Measurements from ENCODE around the gene ANKRD50.

The ANKRD50 gene

DNA sequence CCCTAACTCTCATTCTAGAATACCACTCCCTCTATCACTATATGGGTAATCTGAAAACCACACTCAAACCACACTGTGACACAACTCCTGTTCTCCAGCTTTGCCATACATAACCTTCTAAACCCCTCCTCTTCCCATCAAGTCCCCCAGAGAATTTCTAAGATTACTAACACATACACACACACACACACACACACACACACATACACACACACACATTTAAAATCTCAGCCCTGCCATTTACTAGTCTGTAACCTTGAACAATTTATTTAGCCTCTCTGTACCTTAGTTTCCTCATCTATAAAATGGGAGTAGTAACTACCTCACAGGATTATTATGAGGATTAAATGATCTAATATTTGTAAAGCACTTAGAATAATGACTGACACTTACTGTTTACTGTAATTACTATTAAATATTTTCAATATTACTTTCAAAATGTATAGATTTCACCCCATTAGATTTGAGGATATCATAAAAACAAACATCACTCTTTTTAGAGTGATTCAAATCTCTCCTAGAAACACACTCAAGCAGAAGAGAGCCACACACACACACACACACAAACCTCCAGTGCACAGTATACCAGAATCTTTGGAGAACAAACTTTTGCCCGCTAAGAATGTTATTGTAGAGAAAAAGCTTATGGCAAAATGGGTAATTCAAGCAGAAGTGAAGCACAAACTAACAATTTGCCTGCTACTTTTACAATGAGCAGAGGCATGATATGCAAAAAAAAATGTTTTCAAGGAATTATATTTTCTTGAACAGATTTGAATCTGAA, 3.8 kb downstream of the ANKRD50 start:
- no peak for DNase-seq

DNA sequence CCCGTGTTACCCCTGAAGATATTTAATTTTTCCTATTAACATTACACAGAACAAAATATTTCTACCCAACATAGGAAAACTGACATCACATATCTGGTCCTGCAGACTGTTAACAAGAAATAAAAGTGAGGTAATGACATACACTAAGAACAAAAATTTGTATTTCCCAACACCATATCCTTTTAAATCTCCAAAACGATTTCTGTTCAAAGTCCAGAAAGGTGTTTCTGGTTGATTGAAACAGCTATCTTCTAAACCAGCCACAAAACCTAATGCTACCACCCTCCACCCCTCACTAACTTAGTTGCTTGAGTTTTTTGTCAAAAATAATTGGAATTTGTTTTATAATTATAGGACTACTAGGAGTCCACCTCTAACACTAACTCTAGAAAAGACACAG, 7.1 kb downstream of the ANKRD50 start:
- DNase-seq = no peak

DNA sequence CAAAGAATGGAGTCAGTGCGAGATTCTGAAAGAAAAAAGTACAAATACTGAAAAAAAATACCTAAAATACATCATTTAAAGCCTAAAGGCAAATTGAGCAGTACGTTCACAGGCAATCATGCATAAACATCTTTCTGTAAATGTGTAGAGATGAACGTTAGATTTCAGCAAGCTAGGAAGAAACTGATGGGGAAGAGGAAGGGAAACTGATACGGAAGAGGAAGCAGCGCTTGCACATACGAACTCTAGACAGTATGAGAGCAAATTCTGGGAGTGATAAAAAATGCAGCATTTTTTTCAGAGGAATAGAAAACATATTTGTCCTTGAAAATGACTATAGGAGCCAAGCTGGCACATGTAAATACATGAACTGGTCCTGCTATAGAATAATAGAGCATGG, 9.4 kb downstream of the ANKRD50 start:
- no peak for DNase-seq

DNA sequence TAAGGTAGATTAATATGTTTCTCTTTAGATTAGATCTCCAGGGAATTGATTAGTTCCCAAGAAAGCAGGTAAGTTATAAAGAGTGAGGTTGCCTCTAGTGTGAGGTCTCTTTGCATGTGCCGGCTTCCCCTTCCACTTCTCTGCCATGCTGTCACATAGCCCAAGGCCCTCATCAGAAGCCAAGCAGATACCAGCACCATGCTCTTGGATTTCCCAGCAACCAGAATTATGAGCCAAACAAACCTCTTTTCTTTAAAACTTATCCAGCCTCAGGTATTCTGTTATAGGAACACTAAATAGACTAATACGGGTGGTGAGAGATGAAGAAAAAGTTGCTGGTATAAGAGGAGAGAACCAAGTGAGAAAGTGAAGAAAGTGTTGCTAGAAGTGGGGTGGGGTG, 15.1 kb downstream of the ANKRD50 start:
- DNase-seq = no peak

DNA sequence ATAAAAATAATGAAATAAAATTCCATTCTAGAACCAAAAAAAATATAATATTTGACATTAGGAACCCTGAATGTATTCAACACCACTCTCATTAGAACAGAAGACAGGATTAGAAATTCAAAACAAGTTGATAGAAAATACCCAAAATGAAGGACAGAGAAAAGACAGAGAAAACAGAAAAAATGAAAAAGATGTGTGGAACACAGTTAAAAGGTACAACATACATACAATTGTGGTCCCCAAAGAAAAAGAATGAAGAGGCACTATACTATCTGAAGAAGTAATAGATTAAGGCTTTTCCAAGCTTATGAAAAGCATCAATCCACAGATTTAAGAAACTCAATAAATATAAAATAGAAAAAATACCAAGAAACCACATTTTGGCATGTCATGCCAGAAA, 16.4 kb downstream of the ANKRD50 start:
- no peak for DNase-seq

DNA sequence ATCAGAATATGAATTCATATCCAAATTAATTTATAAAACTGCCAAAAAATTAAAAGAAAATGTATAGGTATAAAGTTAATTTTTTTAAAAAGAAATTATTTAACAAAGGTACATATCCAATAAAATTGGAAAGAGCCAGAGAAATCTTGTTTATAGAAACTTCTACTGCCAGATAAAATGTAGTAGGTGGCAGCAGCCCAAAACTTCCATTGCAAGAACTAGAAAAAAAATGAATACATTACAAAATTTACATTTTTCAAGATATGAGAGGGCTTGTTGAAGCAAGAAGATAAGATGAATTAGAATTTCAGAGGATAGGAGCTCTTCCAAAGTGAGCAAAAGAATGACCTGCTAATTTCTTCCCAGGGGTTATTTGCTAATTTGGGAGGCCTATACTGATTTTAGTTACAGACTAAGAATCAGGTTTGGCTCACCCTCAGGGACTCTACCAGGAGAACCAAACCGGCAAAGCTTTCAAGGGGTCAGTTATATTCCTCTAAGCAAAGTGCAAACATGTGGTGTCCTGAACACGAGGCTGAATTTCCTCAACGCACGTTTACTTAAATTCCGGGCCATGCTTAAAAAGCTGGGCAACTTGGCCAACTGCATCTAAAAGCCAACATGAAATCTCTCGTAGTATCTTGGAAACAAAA, 17.5 kb downstream of the ANKRD50 start:
- DNase-seq = no peak

DNA sequence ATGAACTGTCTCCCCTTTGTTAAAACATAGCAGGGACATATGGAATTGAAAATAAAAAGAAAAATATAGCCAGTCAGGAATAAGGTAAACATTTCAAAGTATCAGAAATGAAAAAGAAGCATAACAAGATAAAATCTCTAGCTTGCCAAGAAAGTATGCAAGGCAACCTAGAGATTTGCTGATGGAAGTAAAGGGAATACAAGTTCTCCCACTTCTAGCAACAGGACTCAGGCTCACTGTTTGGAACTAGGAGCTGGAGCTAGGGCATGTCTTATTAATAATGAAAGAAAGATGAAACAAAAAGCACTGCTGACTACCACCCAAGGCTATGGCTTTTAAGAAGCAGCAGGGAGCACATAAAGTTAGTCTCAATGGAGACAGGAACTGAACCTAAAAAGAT, 18.2 kb downstream of the ANKRD50 start:
- no peak for DNase-seq

DNA sequence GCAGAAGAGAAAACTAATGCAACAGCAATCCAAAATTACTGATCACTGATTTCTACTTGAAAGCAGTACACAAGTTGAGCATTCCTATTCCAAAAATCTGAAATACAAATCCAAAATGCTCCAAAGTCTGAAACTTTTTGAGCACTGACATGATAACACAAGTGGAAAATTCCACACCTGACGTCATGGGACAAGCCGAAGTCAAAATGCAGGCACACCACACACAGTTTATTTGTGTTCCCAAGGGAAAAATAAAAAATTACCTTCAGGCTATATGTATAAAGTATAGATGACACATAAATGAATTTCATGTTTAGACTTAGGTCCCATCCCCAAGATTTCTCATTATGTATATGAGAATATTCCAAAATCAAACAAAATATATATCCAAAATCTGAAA, 20.7 kb downstream of the ANKRD50 start:
- DNase-seq = no peak

DNA sequence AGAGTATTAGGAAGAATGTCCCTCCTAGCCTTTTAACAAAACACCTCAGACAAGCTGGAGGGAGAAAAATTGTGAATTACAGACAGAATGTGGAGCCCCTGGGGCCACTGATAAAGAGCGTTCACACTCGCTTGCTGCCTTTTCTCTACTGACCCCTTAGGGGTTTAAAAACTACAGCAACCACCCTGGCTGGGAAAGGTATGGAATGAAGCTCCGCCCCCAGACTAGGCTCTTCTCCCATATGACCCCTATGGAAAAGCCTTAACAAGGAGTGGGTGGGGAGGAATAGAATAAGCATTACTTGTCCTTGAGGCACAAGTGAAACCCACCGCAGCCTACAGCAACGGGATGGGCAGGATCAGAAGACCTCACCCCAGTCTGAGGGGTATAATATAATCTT, 26.3 kb downstream of the ANKRD50 start:
- no peak for DNase-seq

DNA sequence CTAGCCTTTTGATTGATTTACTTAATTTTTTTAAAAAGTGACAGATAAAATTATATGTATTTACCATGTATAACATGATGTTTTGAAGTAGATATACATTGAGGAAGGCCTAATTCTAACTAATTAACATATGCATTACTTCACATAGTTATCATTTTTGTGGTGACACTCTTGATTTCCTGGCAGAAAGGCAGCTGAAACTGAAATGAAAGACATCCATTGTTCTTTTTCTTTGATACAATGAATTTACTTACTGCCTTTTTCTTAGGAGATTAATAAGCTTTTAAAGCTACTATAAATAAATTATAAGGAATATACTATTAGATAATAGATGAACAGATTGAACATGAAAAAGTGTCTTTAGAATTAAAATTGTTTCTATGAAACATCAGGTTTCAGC, 26.7 kb downstream of the ANKRD50 start:
- no peak for DNase-seq

DNA sequence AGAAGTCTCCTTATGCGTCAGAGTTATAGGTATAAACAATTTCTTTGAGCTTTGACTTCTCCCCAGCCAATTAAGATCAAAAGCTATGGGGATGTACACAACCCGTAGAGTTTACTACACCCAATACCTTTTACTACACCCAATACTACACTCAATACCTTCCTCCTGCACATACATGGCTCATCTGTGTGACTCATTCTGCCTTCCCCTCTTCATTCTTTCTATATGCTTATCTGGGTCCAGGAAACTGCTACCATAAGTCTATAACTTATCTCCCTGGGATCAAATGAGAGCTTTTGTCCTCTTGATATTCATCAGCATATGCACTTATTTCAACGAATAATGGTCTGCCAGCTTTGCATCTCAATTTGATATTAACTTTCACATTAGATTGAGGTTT, 28.2 kb downstream of the ANKRD50 start:
- DNase-seq = no peak

DNA sequence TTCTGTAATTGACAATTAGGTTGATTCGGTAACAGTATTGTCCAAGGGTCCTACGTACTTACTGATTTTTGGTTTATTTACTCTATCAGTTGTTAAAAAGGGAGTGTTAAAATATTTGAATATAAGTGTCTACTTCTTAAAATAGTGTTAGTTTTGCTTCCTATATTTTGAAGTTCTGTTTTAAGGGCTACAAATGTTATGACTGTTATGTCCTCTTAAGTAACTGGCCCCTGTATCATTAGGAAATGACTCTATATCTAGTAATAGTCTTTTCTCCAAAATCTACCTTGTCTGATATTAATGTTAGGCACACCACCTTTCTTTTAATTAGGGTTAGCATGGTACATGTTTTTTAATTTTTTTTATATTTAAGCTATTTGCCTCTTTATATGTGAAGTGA, 30.1 kb downstream of the ANKRD50 start:
- DNase-seq = no peak

DNA sequence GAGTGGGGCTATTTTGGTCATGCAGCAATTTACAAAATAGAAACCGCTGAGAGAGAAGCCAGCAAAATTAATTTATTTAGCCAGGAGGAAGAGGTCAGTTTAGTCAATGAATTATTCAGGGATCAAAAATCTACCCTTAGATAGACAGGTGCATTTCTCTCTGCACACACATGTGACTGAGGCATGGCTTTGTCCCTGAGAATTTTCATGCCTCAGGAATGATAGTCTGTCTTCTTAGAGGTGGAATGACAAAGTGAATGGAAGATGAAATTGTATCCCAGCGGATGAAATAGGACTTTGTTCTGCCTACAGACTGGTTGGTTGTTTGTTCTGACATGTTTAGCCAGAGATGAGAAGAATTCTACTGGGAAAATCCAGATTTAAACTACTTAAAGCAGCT, 46.0 kb downstream of the ANKRD50 start:
- no peak for DNase-seq

DNA sequence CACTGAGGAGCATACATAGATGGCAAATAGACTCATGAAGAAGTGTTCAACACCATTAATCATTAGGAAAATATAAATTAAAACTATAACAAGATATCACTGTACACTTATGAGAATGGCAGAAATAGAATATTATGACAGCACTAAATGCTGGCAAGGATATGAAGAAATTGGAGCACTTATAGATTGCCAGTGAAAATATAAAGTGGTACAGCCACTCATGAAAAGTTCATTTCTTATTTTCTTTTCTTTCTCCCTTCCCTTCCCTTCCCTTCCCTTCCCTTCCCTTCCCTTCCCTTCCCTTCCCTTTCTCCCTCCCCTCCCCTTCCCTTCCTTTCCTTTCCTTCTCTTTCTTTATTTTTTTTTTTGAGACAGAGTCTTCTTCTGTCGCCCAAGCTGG, 53.7 kb downstream of the ANKRD50 start:
- no peak for DNase-seq

DNA sequence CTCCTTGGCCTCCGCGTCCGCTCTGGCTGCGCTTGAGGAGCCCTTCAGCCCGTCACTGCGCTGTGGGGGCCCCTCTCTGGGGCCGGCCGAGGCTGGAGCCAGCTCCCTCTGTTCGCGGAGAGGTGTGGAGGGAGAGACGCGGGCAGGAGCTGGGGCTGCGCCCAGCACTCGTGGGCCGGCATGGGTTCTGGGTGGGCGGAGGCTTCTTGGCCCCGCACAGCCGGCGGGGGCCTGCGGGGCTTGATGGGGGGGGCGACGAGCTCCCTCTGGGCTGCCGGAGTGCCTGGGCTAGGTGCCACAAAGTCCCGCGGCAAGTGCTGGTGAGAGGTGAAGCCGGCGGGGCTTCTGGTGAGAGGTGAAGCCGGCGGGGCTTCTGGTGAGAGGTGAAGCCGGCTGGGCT, 61.9 kb downstream of the ANKRD50 start:
- no peak for DNase-seq

DNA sequence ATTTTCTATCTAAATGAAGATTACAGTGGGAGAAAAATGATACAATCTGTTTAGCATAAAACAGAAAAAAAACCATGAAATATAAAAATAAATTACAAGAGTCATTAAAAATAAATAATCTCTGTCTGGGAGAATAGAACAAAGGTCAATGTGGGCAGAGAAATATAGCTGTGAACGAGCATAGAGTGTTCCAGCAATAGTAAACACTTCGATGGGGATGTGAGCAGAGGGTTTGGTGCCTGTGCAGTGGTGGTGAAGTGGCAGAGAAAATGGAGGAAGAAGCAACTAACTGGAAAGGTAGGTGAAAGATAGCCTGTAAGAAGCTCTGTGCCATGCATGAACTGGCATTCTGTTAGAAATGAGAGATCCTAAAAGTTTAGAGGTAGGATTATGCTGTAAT, 64.9 kb downstream of the ANKRD50 start:
- DNase-seq = no peak

DNA sequence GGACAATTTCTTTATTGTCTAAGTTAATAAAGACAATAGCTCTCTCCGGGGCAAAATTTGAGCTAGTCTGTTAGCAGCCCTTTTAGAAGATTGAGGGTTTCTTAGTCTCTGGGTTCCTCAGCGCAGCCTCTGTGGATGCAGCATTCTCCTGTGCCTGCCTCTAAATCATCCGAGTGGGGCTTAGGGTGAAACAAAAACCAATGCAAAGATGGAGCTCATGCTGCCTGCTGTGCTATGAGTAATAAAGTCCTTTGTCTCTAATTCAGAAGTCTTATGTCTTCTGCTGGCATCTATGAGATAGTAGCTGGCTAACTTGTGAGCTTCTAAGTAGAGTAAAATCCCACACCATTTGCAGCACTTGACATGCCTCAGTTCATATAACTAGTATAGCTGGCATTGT, 67.9 kb downstream of the ANKRD50 start:
- DNase-seq = no peak

DNA sequence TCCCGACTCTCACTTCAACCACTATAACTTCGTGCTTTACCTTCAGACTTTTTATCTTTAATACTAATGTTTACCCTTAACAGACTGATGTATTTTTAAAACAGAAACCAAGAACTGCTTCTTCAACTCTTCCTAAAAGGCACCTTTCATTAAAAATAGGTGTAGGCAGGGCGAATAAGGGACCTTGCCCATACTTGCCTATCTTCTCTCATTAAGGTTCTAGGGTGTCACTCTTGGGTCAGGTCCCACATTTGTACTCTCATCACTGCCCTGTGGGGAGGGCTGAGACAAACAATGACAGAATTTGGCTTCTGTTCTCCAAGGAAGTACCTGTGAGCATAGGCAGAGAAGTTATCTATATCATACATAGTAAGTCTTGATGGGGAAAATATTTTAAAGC, 69.7 kb downstream of the ANKRD50 start:
- DNase-seq = no peak

DNA sequence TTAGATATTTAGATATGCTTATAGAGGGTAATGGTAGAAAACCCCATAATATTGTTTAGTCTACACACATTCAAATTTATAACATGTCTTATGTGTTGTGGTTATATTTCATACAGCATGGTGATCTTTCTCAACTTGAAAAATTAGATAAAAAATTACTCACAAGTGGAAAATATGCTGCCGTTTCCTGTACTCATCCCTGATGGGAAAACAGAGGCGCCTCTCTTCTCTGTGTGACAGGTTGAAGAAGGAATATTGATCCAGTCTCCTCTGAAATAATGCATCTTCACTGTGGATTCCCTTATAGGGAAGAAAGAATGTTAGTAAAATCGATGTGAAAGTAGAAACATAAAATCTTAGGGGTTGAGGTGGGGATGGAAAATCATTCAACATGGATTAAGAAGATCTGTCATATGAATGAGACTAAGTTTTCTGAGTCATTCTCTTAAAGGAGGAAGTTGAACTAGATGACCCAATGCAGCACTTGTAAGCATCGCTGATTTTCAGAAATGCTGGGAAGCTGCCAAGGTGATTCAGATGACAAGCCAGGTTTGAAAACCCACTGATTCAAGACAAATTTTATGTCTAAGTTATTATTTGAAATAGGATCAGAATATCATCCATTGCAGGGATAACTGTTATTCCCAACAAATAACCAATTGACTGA, 70.7 kb downstream of the ANKRD50 start:
- DNase-seq = no peak

DNA sequence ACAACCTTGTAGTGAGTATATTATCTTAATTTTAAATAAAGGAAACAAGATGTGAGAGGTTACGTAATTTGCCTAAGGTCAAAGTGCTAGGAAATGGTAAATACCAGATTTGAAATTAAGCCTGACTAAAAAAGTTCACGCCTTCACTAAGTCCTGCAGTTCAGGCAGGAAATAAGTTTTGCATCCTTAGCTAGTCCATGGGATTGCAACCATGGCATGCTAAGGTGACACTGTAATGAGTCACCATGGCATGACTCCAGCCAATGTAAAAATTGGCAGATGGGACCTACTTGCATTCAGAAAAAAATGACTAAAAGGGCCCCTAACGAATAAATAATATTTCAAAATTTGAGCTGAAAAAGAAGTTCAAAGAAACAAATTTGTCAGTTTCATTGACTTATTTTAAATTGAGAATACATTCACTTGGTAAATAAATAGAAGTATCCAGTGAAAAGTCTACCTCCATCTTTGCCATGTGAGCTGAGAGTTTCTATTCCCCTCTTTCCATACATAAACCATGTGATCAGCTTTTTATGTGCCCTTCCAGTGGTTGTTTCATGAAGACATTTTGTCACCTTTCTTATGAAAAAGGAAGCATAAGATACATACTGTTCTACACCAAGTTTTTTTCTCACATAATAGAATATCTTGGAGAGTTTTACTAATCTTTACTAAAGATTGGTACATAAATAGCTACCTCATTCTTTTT, 72.4 kb downstream of the ANKRD50 start:
- DNase-seq = no peak

DNA sequence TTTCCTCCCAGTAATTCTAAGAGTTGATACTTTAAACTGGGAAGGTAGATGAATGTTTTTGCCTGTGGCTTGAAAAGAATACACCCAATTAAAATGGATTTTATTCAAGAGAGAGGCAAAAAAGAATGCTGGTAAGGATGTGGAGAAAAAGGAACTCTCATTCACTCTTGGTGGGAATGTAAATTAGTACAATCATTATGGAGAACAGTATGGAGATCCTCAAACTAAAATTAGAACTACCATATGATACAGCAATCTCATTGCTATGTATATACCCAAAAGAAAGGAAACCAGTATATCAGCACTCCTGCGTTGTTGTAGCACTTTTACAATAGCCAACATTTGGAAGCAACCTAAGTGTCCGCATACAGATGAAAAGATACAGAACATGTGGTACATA, 75.2 kb downstream of the ANKRD50 start:
- no peak for DNase-seq

DNA sequence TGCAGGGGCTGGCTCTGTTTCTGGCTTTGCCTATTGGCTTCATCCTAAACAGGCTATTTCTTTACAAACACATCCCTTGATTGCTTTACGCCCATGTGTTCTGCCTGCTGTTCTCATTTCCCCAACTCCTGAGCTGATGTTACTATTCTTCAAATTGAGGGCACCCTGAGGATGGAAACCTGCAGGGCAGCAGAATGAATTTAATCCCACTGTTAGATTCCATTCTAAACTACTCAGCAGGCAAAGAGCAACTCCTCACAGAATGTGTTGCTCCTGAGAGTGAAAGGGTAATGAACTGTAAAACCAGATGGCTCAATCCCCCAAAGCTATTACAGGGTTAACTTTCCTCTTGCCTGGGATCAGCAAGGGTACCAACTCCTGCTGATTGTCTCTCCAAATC, 75.7 kb downstream of the ANKRD50 start:
- no peak for DNase-seq

DNA sequence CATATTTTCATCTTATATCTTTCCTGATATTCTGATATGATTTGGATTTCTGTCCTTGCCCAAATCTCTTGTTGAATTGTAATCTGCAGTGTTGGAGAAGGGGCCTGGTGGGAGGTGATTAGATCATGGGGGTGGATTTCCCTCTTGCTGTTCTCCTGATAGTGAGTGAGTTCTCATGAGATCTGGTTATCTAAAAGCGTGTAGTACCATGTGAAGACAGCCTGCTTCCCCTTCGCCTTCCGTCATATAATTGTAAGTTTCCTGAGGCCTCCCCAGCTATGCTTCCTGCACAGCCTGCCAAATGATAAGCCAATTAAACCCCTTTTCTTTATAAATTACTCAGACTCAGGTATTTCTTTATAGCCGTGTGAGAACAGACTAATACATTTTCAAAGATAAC, 77.2 kb downstream of the ANKRD50 start:
- no peak for DNase-seq

Measured in NCI-H510A (cell line).